Measurements from ENCODE around the gene MYH4. TPM values are rescaled to one million over a fixed set of nuclear protein-coding genes. Genes with fewer than 3 reads are reported as not detected.

The MYH4 gene
- total RNA-seq, 4 donors from 2014 or later, result not detected

DNA sequence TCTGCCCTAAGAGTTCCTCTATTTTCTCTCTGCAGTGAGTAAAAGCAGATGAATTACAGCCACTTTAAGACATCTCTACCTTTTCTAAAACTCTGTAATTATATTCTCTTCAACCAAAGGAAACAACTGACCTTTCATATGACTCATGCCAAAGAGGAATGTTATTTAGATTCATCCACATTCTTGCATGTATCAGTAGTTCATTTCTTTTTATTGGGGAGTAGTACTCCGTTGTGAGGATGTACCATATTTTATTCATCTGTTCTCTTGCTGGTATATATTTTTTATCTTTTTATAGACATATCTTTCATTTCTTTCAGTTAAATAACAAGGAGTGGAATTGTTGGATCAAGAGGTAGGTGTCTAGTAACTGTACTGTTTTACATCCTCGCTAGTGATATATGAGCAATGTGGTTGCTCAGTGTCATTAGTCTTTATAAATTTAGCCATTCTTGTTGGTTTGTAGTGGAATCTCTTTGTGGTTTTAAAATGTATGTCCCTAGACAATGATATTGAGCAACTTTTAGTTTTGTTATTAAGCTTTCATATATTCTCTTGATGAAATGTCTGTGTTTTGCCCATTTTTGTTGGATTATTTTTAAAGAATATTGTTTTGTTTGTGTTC lies 39.8 kb downstream of the MYH4 start:
- DNase-seq (ENCODE audit: low spot score) (no peak), ATAC-seq (ENCODE audit: low FRiP score) (no peak)
- TF ChIP-seq, protein P1, sequence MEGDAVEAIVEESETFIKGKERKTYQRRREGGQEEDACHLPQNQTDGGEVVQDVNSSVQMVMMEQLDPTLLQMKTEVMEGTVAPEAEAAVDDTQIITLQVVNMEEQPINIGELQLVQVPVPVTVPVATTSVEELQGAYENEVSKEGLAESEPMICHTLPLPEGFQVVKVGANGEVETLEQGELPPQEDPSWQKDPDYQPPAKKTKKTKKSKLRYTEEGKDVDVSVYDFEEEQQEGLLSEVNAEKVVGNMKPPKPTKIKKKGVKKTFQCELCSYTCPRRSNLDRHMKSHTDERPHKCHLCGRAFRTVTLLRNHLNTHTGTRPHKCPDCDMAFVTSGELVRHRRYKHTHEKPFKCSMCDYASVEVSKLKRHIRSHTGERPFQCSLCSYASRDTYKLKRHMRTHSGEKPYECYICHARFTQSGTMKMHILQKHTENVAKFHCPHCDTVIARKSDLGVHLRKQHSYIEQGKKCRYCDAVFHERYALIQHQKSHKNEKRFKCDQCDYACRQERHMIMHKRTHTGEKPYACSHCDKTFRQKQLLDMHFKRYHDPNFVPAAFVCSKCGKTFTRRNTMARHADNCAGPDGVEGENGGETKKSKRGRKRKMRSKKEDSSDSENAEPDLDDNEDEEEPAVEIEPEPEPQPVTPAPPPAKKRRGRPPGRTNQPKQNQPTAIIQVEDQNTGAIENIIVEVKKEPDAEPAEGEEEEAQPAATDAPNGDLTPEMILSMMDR (IDR thresholded peaks at IDR 0.05), result no peak

DNA sequence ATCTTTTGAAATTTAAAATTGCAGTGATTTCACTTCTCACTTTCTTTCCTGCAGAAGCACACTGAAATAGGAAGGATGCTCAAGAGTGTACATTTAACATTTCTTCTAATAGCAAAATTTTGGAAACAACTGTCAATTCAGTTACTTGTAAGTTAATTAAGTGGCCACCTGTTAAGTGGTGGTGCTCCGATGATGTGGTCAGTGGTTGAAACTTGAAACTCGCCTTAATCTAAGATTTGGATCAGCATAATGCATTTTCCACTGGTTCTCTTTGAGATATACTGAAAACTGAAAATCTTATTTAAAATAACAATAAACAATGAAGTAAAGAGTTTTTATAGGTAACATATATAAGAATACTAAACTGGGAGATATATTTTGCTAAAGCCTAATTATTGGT lies 40.6 kb downstream of the MYH4 start:
- DNase-seq (ENCODE audit: low spot score) (no peak), ATAC-seq (ENCODE audit: low FRiP score) (no peak)
- TF ChIP-seq, protein P1 (IDR thresholded peaks at IDR 0.05), result no peak

DNA sequence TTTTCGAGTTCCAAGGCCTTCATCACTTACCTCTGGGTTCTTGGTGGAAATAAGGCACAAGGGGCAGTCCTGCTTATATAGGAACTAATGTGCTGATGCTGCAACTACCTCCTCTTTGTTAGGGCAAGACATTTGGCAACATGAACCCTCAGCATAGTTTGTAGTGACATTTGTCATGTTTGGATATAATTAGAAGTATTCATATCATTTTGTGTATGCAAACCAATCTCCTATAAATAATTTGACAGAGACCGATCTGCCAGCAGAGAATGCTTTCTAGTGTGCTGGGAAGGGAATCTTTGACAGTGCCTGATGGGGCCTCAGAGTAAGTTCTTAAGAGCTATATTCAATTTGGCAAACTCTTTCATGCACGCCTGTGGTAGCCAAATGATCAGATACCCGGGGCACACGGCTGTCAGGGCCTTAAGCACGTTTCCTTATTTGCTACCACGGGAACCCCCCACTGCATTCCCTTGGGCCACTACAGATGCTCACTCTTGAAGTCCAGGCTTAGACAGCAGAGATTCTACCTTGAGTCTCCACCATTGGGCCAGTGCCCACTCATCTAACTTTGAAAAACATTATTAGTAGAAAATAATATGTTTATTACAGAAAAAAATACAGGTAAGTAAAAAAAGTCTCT lies 47.3 kb downstream of the MYH4 start, which contains the start of gene MYH8:
MYH8 (minus strand) TSS at position 51 of the 643 bp plus-strand sequence. CDS start 1,723 bp downstream, outside the sequence.
- TF ChIP-seq, protein P1 (IDR thresholded peaks at IDR 0.05), result no peak
- DNase-seq (ENCODE audit: low spot score), result no peak
- no peak for ATAC-seq (ENCODE audit: low FRiP score)

DNA sequence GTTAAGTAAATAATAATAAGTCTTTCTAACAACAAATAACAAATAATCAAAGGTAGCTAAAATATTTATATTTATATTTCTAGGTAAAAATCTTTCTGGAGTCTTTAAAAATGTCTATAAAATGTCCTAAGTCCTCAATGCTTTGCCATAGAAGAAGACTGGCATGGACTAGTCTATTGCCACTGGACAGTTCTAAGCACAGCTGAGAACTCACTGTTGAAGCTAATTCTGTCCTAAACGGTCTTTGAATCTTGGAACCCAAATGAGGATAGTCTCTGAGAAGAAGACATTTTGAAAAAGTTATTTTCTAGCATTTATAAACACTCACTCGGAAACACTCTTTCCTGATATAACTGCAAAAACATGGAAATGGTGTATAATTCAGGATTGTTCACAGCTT lies 48.1 kb downstream of the MYH4 start:
- ATAC-seq (ENCODE audit: low FRiP score) (no peak), DNase-seq (ENCODE audit: low spot score) (no peak)
- TF ChIP-seq, protein P1 (IDR thresholded peaks at IDR 0.05), result no peak

DNA sequence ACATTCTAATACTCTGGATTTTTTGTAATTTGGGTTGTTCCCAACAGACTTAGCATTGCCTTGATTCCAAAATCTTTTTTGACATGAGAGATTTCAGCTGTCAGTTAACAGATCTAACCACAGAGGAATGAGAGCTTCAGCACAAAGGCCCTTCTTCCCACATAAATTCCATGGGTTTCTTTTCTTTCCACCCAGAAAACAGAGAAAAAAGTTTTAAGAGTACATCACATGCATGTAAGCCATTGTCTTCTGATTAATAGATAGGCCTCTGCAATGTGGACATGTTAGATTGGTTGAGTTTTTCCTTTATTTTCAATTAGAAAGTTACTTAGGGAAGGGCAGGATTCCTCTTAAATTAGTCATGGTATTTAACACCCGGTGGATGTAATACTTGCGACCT lies 48.5 kb downstream of the MYH4 start:
- ATAC-seq (ENCODE audit: low FRiP score) (no peak), DNase-seq (ENCODE audit: low spot score) (no peak)
- TF ChIP-seq, protein P1 (IDR thresholded peaks at IDR 0.05), result no peak

DNA sequence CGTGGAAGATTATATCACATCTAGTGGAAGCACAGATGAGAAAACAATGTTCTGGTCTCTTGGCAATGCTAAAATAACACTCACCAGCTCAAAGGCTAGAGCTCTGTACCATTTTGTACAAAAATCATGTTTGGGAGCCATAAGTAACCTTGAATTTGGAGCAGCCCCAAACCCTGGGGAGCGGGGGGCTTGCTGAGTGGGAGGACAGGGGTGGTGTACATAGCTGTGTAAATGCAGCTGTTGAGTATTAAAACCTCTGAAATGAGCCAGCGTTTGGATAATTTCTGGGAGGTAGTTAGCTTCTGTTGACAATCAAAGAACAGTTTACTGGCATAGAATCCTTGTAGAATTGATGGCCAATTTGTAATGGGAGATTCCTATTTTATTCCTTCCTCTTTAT lies 51.9 kb downstream of the MYH4 start:
- no peak for ATAC-seq (ENCODE audit: low FRiP score)
- no peak for DNase-seq (ENCODE audit: low spot score)
- TF ChIP-seq, protein P1 (IDR thresholded peaks at IDR 0.05), result no peak

DNA sequence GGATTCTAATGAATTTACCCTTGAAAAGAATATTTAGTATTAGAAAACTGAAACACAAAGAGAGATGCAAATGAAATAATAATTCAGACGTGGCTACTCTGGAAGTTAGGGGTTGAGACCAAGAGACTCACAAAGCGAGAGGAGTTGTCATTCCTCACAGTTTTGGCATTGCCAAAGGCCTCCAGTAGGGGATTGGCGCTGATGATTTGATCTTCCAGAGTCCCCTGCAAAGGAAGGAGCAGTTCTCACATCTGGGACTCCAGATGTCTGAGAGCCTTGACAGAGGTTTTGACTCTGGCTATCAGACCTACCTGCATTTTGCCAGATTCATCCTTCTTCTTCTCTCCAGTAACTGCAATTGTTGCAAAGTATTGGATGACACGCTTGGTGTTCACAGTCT lies 54.2 kb downstream of the MYH4 start:
- DNase-seq (ENCODE audit: low spot score) (no peak), ATAC-seq (ENCODE audit: low FRiP score) (no peak)
- TF ChIP-seq, protein P1 (IDR thresholded peaks at IDR 0.05), result no peak
